ENCODE measurements around the gene TMEM178B. TPM values are rescaled to one million over a fixed set of nuclear protein-coding genes. Genes with fewer than 3 reads are reported as not detected.

TMEM178B gene
- total and polyA plus RNA-seq, 9 donors: 0.10 to 1.6 (median 0.30) TPM

DNA sequence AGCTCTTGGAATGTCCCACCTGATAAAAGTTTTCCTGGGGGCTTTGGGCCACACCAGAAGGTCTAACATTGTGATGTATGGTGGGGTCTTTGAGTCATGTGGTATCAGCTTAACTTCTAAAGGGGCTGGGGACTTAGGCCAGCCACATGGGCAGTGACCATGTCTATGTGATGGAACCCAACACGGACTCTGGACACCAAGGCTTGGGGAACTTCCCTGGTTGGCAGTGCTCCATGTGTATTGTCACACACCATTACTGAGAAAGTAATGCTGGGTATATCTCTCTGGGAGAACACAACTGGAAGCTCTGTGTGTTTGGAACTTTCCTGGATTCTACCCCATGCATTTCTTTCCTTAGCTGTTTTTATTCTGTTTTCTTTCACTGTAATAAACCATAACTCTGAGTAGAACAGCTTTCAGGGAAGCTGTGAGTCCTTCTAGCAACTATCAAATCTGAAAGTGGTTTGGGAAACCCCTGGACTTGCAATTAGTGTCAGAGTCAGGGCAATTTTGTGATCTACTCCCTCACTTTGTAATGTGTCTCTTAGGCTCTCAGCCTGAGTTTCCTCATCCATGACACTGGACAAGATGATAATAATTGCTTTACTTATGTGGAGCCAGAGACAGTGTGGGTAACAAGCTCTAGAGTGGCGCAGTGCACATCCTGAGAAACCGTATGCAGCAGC, 448.9 kb downstream of the TMEM178B start:
- no peak for DNase-seq
- Histone ChIP-seq H3K9me3 (no peaks in the 10 kb centered on the region), H3K4me1 (ENCODE audit: insufficient read depth) (no peaks in the 10 kb centered on the region), H3K27me3 (no peaks in the 10 kb centered on the region), H3K4me3 (no peak overlapping the region), H3K27ac (no peak overlapping the region), H3K36me3 (no peaks in the 10 kb centered on the region)
- intact Hi-C loops (cut with DNase I): no loop called here
- TF ChIP-seq POLR2A (IDR thresholded peaks at IDR 0.05) (no peak), EP300 (IDR thresholded peaks at IDR 0.05) (no peak)
- TF ChIP-seq, protein P1, sequence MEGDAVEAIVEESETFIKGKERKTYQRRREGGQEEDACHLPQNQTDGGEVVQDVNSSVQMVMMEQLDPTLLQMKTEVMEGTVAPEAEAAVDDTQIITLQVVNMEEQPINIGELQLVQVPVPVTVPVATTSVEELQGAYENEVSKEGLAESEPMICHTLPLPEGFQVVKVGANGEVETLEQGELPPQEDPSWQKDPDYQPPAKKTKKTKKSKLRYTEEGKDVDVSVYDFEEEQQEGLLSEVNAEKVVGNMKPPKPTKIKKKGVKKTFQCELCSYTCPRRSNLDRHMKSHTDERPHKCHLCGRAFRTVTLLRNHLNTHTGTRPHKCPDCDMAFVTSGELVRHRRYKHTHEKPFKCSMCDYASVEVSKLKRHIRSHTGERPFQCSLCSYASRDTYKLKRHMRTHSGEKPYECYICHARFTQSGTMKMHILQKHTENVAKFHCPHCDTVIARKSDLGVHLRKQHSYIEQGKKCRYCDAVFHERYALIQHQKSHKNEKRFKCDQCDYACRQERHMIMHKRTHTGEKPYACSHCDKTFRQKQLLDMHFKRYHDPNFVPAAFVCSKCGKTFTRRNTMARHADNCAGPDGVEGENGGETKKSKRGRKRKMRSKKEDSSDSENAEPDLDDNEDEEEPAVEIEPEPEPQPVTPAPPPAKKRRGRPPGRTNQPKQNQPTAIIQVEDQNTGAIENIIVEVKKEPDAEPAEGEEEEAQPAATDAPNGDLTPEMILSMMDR (IDR thresholded peaks at IDR 0.05): no peak
- 81 to 85% (median 81%) methylated on average over 3 of the region's 3 CpGs for WGBS, 3 donors

- no peak for DNase-seq
- Histone ChIP-seq H3K4me3 (no peak overlapping the region), H3K9me3 (no peaks in the 10 kb centered on the region), H3K36me3 (no peaks in the 10 kb centered on the region), H3K27me3 (no peaks in the 10 kb centered on the region), H3K4me1 (ENCODE audit: insufficient read depth) (no peaks in the 10 kb centered on the region), H3K27ac (no peak overlapping the region)
- TF ChIP-seq, protein P1 (IDR thresholded peaks at IDR 0.05): no peak
- no peak for TF ChIP-seq EP300 (IDR thresholded peaks at IDR 0.05)
- TF ChIP-seq POLR2A (IDR thresholded peaks at IDR 0.05): no peak
- intact Hi-C loops (cut with DNase I): no loop called here
Measured at GRCh38 chr7:141525973-141526514, 452.2 kb downstream of the TMEM178B start.

DNA sequence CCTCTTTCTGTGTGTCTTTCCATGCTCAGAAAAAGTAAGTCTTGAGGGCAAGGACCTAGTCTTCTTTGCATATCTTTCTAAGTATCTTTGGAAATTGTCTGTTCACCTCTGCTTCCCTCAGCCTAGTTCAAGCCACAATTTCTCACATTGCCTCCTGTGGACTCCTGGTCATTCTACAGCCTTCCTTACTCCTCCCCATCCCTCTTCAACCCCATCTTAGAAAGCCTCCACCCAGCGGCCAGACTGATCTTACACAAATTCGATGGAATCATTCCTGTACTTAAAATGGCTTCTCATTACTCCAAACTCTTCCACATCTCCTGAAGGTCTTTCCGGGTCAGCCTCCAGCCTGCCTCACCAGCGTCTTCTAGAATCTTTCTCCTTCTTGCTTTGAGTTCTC, 453.2 kb downstream of the TMEM178B start:
- H3K9me3 ChIP-seq: no peaks in the 10 kb centered on the region
- H3K4me3 ChIP-seq: no peak overlapping the region
- WGBS, 3 donors: 87 to 93% (median 92%) methylated on average over 4 of the region's 4 CpGs
- no peaks in the 10 kb centered on the region for H3K4me1 ChIP-seq (ENCODE audit: insufficient read depth)
- no peak for DNase-seq
- intact Hi-C loops (cut with DNase I): no loop called here
- H3K27ac ChIP-seq: no peak overlapping the region
- H3K36me3 ChIP-seq: no peaks in the 10 kb centered on the region
- H3K27me3 ChIP-seq: no peaks in the 10 kb centered on the region
- TF ChIP-seq EP300 (IDR thresholded peaks at IDR 0.05): no peak

- no peaks in the 10 kb centered on the region for H3K27me3 ChIP-seq
- no peak overlapping the region for H3K4me3 ChIP-seq
- TF ChIP-seq EP300 (IDR thresholded peaks at IDR 0.05) (no peak), POLR2A (IDR thresholded peaks at IDR 0.05) (no peak)
- TF ChIP-seq, protein P1 (IDR thresholded peaks at IDR 0.05): no peak
- no peak overlapping the region for H3K27ac ChIP-seq
- no peaks in the 10 kb centered on the region for H3K9me3 ChIP-seq
- 91 to 93% (median 93%) methylated on average over 3 of the region's 3 CpGs for WGBS, 3 donors
- DNase-seq: no peak
- no peaks in the 10 kb centered on the region for H3K4me1 ChIP-seq (ENCODE audit: insufficient read depth)
- intact Hi-C loops (cut with DNase I): no loop called here
- H3K36me3 ChIP-seq: no peaks in the 10 kb centered on the region
Measured at GRCh38 chr7:141528399-141528798, 454.5 kb downstream of the TMEM178B start.

Small RNA genes within 50 kb of the gene (small RNA-seq; reads per million reads assigned to genes)
- not detected for gene AC006362.1
- gene RNU4-74P: not detected

Other genes with a start within 250 kb of the TMEM178B start
- gene BRAF, start 149.1 kb upstream of the TMEM178B start, total RNA-seq: 10 to 100 TPM; 35.9 to 52.0 (median 43.4) TPM
- 10 to 100 TPM in 1 of 2 donors, 1 to 10 TPM in 1; 8.3 to 18.7 TPM for gene BRAF, start 149.1 kb upstream of the TMEM178B start, polyA plus RNA-seq
- gene MRPS33, start 59.1 kb upstream of the TMEM178B start, total RNA-seq: 10 to 100 TPM; 20.0 to 52.1 (median 41.7) TPM
- 10 to 100 TPM; 58.4 to 82.1 TPM for gene MRPS33, start 59.1 kb upstream of the TMEM178B start, polyA plus RNA-seq

Data from ovary (tissue), 9 donors.